ENCODE results near the gene BORCS6.

BORCS6 gene

GRCh38 chr17:8154608-8155155 lies 35.3 kb downstream of the BORCS6 start:
- DNase-seq (ENCODE audit: low read depth in 2 of 2) = no peak

GRCh38 chr17:8153957-8154607 lies 35.9 kb downstream of the BORCS6 start:
- DNase-seq (ENCODE audit: low read depth in 2 of 2) = peak in 1 of 2 donors; percentile 83

DNA sequence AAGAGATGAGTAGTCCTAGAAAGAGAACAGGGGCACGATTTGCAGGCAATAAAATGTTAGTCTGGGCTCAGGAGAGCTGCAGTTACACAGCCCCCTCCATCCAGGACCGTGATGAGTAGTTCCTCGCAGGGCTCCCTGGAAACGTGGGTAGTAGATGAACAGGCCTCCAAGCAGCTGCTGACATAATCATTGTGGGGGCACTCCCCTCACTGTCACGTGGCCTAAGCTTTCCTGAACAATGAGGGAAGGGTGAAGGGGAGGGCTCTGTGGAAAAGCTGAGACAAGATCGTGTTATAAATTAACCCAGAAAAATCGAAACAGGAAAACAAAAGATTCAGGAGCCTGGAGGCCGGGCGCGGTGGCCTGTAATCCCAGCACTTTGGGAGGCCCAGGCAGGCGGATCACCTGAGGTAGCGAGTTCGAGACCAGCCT lies 36.4 kb downstream of the BORCS6 start:
- DNase-seq (ENCODE audit: low read depth in 2 of 2) = no peak

DNA sequence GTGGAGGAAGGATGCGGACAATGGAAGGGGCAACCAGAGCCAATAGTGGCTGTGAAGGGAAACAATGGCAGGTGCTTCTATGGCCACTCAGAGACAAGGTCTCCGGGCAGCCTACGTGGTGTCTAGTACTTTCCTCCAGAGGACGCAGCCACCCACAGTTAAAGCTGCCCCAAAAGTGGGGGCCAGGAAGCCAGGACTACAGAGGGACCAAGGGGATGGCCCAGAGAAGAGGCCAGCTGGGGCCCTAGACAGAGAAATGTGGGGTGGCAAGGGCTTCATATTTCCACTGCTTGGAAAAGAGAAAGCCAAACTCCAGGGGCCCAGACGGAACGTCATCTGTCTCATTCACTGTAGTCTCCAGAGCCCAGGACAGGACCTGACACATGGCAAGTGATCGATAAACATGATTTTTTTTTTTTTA lies 36.9 kb downstream of the BORCS6 start:
- DNase-seq (ENCODE audit: low read depth in 2 of 2) = no peak

GRCh38 chr17:8152112-8152775 lies 37.7 kb downstream of the BORCS6 start, which contains the start of gene PER1:
Gene PER1, minus strand, starts transcription at chr17:8152404. Its CDS starts 1,698 bp downstream, at chr17:8150706.
- peak in 1 of 2 donors; percentile 61 for DNase-seq (ENCODE audit: low read depth in 2 of 2)

DNA sequence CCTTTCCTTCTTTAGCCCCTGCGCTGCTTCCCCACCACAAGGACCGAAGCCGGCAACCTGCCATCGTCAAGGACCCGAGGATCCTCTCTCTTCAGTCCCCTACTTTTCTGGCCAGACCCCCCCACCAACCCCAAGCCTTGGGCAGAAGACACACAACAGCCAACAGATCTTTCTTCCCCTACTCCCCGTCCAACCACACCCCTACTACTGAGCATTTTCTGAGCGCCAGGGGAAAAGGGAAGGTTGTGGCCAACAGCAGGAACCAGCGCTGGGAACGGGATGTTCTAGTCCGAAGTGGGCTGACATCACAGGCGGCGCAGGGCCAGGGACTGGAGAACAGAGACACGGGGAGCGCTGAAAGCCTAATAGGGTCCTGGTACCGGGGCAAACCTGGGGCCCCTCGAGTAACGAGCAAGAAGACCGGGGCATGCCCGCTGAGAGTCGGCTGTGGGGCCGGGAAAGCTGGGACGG lies 38.3 kb downstream of the BORCS6 start:
- DNase-seq (ENCODE audit: low read depth in 2 of 2) = no peak

DNA sequence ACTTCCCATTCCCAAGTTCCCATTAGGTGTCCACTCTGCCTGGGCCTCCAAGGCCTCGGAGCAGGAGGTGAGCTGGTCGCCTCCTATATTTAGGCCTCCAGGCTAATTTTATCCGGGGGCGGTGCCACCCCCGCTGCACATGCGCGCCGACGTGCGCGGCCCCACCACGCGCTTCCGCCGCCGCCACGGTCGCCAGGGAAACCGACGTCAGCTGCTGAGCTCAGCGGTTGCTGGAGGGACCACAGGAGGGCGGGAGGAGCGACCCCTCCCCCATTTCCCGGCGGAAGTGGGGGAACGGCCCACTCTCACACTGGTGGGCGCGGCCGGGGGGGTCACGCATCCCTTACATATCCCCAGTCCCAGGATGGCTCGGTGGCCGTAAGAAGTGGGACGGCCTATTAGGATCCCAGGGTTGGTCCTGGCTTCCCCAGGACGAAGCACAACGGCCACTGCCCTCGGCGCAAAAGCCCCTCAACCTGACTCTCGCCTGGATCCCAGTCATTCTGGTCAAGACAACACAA lies 38.8 kb downstream of the BORCS6 start:
- peak; percentile 82 to 84 for DNase-seq (ENCODE audit: low read depth in 2 of 2)

DNA sequence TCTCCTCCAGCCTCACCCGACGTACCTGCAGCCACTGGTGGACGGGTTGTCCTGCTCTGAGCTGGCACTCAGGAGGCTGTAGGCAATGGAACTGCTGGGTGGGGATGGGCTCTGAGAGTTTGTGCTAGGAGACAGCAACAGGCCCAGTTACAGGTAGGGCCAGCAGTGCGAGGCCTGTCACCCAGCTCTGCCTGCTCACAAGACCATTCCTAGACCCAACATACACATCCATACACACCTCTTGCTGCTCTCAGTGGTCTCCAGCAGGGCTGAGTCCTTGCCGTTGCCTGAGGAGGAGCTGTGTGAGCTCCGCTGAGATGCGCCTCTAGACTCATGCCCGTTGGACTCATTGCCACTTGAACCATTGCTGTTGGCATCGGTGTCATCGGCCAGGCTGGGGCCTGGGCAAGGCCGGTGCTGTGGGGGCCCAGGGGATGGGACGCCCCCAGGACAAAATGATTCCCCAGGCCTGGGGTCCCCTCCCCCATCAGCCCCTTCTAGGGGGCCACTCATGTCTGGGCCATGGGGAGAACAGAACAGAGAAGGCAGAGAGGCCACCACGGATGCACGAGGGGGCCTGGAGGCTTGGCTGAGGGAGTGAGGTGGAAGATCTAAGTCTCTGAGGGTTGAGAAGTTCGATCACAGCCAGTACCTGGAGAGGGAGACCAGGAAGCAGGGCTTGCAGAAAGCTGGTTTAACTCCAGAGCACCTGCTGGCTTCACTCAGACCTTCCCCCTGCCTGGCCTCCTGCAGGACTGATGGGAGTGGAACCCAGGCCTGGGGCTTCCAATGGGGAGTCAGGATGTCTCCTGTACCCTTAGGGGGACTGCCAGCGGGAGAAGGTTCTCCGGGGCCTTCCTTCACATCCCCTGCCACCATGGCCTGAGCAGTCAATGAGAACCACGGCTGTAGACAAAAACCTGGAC lies 39.5 kb downstream of the BORCS6 start:
- no peak for DNase-seq (ENCODE audit: low read depth in 2 of 2)

DNA sequence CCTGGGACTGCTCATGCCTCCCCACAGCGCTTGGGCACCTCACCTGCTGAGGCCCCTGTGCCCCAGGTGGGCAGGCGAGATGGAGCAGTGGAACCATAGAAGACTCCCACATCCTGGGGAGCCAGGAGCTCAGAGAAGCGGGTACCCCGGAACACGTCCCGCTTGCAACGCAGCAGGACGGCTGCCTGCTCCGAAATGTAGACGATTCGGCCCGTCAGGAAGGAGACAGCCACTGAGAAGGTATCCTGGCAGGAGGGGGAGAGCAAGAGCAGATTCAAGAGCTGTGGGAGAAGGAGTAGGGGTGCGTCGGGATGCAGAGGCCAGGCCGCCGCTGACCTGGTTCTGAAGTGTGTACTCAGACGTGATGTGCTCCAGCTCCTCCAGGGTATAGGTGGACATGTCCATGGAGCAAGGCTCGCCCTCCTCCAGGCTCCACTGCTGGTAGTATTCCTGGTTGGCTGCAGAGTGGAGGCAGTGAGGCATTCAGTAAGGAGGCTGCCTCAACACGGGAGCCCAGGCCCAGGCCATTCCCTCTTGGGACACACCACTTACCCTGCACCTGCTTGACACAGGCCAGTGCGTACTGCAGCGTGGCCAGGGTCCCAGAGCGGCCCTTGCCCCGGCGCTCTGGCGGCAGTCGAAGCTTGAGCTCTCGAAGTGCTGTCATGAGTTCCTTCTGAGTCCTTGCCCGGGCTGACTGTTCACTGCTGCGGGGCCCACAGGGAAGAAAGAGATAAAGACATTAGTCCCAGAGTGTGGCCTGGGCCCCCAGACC lies 40.4 kb downstream of the BORCS6 start:
- no peak for DNase-seq (ENCODE audit: low read depth in 2 of 2)

DNA sequence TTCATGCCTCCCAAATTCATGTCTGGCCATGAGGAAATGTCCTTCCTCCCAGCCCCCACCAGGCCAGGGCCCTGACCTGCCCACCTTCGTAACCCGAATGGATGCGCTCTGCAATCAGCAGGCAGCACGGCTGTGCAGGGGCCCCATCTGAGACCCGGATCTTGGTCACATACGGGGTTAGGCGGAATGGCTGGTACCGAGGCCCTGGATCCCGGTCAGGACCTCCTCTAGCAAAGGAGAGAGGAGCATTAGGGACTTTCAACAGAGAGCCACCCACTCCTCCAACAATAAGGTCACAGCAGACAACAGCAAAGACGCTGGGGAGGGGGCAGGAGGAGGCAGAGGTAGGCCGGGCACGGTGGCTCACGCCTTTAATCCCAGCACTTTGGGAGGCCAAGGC lies 41.4 kb downstream of the BORCS6 start:
- DNase-seq (ENCODE audit: low read depth in 2 of 2) = no peak

DNA sequence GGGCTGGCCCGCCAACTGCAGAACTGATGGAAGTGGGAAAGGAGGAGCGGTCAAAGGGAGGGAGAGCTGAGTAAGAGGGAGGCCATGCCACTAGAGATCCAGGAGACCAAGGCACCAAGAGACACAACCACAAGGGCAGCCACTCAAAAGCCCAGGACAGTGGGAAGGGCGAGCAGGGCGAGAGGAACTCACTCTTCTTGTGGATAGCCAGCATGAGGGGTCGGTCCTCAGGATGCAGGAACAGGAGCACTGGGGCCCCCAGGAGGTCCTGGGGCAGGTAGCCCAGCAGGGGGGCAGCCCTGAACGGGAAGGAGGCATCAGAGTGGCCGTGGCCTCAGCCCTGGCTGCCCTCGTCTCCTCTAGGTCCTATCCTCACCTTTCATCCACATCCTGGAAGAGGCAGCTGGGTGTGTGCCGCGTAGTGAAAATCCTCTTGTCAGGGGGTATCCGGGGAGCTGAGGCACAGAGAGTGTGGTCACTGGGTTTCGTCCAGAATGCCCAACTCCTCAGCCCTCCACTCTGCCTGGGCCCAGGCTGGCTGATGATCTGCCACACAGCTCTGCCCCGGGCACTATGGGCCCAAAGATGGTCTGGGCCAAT lies 42.1 kb downstream of the BORCS6 start:
- no peak for DNase-seq (ENCODE audit: low read depth in 2 of 2)

DNA sequence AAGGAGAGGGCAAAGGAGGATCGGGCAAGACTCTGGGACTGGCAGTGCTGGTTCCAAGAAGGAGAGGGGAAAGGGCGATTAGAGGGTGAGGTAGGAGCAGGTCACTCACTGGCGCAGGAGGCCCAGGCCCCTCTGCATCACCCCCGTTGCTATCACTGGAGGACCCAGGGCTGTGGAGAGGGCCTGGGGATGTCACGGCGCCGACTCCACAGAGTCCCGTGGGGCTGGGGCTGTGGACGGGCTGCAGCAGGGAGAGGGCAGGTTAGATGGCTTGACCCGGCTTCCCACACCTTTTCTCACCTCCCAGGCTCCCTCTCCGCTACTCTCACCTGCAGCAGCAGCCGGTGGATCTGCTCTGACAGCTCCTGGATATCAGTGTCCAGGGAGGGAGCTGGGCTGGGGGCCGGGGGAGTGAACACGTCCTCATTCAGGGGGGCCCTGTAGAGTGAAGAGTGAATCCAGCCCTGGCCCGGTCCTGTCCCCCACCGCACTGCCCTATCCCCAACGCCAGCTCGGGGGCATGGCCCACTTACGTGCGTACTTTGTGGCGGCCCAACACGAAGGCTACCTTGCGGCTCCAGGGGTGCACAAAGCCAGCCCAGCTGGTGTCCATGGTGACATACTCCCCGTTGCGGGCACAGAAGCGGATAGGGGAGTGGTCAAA lies 42.7 kb downstream of the BORCS6 start:
- DNase-seq (ENCODE audit: low read depth in 2 of 2) = no peak

- DNase-seq (ENCODE audit: low read depth in 2 of 2) = no peak
These were observed 43.4 kb downstream of the BORCS6 start for GRCh38 chr17:8146381-8147140.

DNA sequence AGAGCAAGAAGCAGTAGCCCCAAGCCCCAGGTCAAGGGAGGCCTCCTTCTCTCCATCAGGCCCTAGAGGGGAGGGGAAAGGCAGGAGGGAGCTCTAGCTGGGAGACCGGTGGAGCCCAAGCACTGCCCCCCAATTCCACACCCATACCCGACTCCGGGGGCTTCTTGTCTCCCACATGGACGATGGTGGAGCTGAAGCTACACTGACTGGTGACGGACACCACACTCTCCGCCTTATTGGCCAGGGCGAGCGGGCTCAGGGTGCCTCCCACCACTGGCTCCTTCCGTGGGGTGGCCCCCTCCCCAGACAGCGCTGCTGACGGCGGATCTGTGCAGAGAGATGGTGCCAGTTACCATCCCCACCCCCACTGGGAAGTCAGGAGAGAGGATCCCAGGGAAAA lies 44.2 kb downstream of the BORCS6 start:
- no peak for DNase-seq (ENCODE audit: low read depth in 2 of 2)

DNA sequence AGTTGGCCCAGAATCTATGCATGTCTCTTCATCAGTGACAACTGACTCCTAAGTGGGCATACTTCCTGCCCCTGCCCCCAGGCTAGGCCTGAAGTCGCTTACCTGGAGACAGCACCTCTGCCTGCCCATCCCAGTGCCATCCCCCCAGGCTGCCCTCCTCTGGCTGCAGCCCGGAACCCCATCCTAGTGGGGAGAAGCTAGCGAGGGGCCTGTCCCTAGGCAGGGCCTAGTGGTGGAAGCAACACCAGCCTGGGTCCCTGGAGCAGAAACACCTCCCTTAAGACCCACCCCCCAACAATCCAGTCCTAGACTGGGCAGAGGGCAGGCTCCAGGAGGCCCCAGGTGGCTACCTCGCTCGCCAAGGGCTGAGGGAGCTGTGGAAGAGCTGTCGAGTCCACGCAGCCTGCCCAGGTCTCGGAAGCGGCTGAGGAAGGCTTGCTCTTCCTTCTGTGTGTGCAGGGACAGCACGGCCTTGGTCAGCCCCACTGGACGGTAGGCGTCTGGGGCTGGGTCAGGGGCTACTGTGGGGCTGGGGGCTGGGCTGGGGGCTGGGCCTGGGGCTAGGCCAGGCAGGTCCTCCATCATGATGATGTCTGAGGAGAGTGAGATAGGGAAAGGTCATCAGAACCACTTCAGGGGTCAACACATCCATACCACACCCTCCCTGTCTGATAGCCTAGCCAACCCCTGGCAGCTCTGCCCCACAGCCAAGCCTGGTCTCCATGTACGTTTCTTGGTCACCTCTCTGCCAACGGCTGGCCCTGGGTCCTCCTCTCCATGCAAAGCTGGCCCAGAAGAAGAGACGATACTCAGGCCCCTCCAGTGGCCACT lies 45.4 kb downstream of the BORCS6 start:
- no peak for DNase-seq (ENCODE audit: low read depth in 2 of 2)

DNA sequence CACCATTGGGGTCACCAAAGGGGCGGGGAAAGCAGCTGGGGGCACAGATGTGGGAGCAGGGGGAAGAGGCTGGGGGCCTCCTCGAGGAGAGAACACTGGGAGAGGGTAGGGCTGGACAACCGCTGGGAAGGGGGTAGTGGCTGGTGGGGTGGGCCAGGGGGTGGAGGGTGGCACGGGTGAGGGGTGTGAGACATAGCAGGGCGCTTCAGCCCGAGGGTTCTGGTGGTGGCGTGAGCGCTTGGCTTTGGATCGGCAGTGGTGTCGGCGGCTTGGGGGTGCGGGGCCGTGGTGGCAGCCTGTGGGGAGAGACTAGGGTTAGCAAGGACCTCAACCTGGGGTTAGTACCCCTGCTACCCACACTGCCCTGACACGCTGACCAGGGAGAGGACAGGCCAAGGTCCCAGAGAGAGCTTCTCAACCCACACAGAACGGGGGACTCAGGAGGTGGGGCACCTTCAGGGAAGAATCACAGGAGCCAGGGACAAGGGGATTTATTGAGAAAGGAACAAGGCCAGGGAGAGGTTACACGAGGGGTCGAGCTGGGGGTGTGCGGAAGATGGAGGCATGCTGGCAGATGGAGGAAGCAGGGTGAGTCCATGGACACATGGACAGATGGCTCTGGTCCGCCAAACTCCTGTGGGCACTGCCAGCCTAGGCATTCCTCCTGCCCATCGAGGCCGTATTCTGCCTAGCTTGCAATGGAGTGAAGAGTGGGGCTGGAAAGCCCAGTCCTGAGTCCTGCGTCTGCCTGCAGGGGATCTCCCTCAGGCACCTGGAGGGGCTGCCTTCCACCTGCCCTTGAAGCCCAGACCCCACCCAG lies 46.2 kb downstream of the BORCS6 start:
- no peak for DNase-seq (ENCODE audit: low read depth in 2 of 2)

GRCh38 chr17:8142887-8143580 lies 46.9 kb downstream of the BORCS6 start:
- no peak for DNase-seq (ENCODE audit: low read depth in 2 of 2)

All from stimulated activated CD8-positive, alpha-beta memory T cell treated with anti-CD3 and anti-CD28 coated beads, Interleukin-7, amount 100 ng/mL, for 1 hour (primary cell).